GM19193 (cell line): ENCODE results near the gene EPHB1.

Experiments used
- POLR2A ChIP-seq: IDR thresholded peaks from 4 replicates; pipeline ENCODE4 v1.6.1; 2011; ENCODE audit not compliant: insufficient read depth, insufficient read length; ENCODE audit errors: extremely low read depth

The EPHB1 gene

DNA sequence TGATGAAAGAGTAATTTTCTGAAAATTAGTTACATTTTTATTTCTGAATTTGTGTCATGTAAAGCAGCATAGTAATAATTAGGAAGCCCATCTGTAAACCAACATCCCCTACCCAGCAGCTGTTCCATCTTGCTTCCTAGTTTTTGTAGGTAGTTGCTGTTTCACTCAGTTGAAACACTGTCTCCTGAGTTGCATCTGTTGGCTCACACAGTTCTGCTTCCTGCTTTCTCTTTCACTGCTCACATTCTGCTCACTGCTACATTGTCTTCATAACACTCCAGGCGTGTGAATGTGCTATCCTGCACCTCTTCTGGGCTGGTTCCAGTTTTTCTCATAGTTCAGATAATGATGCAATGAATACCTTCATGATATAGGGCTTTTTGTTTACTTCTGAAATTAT lies 123.4 kb downstream of the EPHB1 start:
- no peak for TF ChIP-seq POLR2A

DNA sequence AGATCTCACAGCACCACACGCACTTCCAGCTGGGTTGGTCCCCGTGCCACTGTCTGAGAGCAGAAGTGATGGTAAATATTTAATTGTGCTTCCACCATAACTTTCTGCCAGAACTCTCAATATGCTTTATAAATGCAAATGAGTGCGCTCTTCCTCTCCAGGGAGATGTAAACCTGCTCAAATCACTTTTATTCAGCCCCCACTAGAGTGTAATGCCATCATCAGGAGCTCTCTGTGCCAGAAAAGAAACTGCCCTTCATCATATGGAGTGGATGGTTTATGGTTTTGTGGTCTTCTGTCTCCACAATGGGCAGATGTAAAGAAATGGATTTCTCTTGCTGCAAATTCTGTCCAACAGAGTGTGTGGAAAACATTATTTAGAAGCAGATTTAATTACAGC lies 127.0 kb downstream of the EPHB1 start:
- TF ChIP-seq POLR2A, result no peak

GRCh38 chr3:134922866-134923265 lies 127.8 kb downstream of the EPHB1 start:
- TF ChIP-seq POLR2A, result no peak

DNA sequence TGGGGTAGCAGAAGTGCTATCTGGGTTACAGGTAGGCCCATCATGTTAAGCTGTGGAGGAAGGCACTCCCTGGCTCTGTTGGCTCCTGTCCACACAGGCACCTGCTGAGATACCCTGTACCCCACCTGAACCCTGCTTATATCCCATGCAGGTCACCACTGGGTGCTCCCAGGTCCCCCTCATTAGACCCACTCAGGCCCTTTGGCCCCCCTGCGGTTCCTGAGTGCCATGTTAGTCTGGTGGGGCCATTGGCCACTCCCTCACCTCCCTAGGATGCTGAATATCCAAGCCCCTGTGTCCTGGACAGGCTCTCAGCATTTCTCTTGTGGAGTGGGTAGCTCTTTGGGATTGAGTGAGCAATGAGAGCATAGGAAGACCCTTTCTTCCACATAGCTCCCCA lies 128.2 kb downstream of the EPHB1 start:
- no peak for TF ChIP-seq POLR2A

GRCh38 chr3:134927599-134927998 lies 132.5 kb downstream of the EPHB1 start:
- TF ChIP-seq POLR2A, result no peak

- TF ChIP-seq POLR2A, result no peak
Measured at GRCh38 chr3:134928392-134928791, 133.3 kb downstream of the EPHB1 start.

- no peak for TF ChIP-seq POLR2A
Measured at GRCh38 chr3:134928819-134929218, 133.8 kb downstream of the EPHB1 start.

DNA sequence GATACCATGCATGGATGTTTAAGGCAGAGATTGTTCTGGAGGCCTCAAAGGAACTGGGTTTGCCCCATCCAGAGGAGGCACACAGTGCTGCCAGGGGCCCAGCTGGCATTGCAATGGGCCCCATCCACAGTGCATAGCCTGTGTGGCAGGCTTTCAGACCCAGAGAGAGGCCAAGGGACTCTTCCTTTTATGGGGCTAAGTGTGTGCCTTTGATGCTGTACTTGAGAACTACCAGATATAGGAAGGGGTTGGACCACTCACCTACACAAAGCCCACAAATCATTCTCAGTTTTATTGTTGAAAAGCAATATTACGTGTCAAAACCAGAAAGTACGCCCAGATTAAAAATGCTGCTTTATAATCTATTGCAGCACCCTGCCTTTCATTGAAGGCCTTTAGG lies 134.9 kb downstream of the EPHB1 start:
- TF ChIP-seq POLR2A, result no peak

- TF ChIP-seq POLR2A, result no peak
Measured at GRCh38 chr3:134931045-134931785, 136.2 kb downstream of the EPHB1 start.

DNA sequence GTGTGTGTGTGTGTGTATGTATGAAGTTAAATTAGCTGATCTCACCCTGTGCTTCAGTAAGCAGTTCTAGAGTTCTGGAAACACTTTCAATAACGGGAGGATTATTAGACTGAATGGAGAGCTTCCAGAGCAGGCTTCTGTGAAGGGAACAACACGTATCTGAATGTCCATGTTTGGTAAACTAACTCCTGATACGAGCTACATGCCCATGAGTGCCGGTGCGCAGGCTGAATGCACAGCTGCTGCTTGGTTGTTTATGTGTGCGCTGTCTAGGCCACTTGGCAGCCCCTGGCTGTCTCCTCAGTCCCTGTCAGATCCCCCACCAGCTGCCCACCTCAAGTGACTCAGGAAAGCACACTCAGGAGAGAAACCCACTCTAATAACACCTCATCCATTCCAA lies 137.0 kb downstream of the EPHB1 start:
- TF ChIP-seq POLR2A, result no peak

DNA sequence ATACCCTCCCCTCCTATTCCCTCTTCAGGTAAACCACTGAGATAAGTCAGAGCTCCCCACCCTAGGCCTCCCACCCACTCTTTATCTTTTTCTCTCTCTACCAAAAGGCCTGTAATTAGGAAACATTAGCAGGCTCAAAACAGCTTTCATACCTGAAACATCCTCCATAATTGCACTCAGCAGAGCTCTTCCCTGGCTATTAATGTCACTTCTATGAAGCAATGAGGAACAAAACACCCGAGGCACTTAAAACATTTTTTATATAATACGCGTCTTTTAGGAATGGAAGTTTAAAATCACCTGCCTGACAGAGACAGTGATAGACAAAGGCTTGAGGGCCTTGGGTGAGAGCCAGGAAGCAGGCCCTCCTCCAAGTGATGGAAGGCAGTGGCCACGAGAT lies 138.9 kb downstream of the EPHB1 start:
- TF ChIP-seq POLR2A, result no peak

DNA sequence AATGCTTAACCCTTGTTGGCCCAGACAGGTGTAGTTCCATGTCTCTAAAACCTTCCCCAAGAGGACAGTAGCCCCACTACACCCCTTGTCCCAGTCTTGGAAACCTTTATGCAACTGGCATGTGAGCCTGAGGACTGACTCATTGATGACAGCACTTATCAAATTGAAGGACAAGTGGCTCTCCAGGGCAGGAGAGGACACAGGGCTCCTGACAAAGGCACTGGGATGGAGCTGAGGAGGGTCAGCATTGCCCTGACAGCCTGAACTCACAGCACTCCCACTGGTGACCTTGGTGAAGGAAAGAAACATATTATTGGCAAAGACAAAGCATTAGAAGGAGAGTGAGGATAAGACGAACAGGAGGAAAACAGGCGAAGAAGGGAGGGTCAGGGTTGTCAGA lies 139.9 kb downstream of the EPHB1 start:
- no peak for TF ChIP-seq POLR2A

GRCh38 chr3:134937256-134938028 lies 142.4 kb downstream of the EPHB1 start:
- TF ChIP-seq POLR2A, result no peak

- no peak for TF ChIP-seq POLR2A
Measured at GRCh38 chr3:134938029-134938525, 143.0 kb downstream of the EPHB1 start.

DNA sequence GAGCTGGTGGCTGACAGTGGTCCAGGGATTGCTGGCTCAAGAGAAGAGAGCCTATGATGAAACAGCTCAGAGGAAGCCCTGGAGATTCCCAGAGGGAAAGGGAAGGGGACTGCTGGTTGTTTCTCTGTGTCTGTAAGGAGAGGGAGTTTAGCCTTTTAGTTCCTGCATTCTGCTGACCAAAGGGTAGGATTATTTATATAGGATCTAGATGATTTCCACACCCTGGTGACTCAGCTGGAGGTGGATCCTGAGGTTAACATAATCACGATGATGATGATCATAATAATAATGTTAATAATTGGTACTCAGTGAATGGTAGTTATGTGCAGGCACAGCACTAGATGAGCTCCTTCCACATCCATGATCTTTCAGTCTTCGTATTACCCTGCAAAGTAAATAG lies 144.9 kb downstream of the EPHB1 start:
- no peak for TF ChIP-seq POLR2A

GRCh38 chr3:134941820-134942219 lies 146.8 kb downstream of the EPHB1 start:
- no peak for TF ChIP-seq POLR2A
